OCI-LY1 (cell line): ENCODE results near the gene MESD.

Experiments
- H2AFZ ChIP-seq: fragments of 200-600 bp; sonication (generic), shearing (Covaris generic); 2 replicates; pipeline ENCODE4 v1.6.0; 2014; ENCODE audit warnings: antibody characterized with exemption, mild to moderate bottlenecking, low read length
- H3F3A ChIP-seq: fragments of 200-600 bp; sonication (generic), shearing (Covaris generic); 2 replicates; pipeline ENCODE4 v1.6.0; 2014; ENCODE audit warnings: mild to moderate bottlenecking, antibody characterized with exemption, low read length, moderate library complexity; ENCODE audit not compliant: insufficient read depth
- H3K27ac ChIP-seq: fragments of 200-600 bp; sonication (generic); 2 replicates; pipeline ENCODE4 v1.5.1; 2014; ENCODE audit warnings: low read length, mixed run types, mild to moderate bottlenecking, low read depth; ENCODE audit not compliant: poor library complexity, severe bottlenecking
- H3K27me3 ChIP-seq: fragments of 200-600 bp; sonication (generic); 2 replicates; pipeline ENCODE4 v1.6.0; 2014; ENCODE audit warnings: antibody characterized with exemption, mild to moderate bottlenecking, low read length, moderate library complexity; ENCODE audit not compliant: insufficient read depth
- H3K36me3 ChIP-seq: fragments of 200-600 bp; sonication (generic); 2 replicates; pipeline ENCODE4 v1.6.1; 2014; ENCODE audit warnings: mild to moderate bottlenecking, antibody characterized with exemption, low read length, moderate library complexity, mixed read lengths; ENCODE audit not compliant: insufficient read depth
- H3K4me1 ChIP-seq: fragments of 200-600 bp; sonication (generic); 2 replicates; pipeline ENCODE4 v1.5.1; 2014; ENCODE audit warnings: mild to moderate bottlenecking, low read length, moderate library complexity; ENCODE audit not compliant: insufficient read depth, severe bottlenecking
- H3K4me2 ChIP-seq: fragments of 200-600 bp; sonication (generic), shearing (Covaris generic); 2 replicates; pipeline ENCODE4 v1.6.1; 2014; ENCODE audit warnings: low read length
- H3K4me3 ChIP-seq: fragments of 200-600 bp; sonication (generic); 2 replicates; pipeline ENCODE4 v1.5.1; 2014; ENCODE audit warnings: low read length, low read depth, mild to moderate bottlenecking, mixed read lengths; ENCODE audit not compliant: poor library complexity, severe bottlenecking
- H3K79me2 ChIP-seq: fragments of 200-600 bp; shearing (Covaris generic); 2 replicates; pipeline ENCODE4 v1.6.1; 2016; ENCODE audit warnings: mixed run types, low read length, mixed read lengths; ENCODE audit not compliant: insufficient read depth
- H3K9ac ChIP-seq: fragments of 200-600 bp; sonication (generic), shearing (Covaris generic); 2 replicates; pipeline ENCODE4 v1.6.1; 2014; ENCODE audit warnings: mild to moderate bottlenecking, low read length, mixed read lengths
- H3K9me2 ChIP-seq: fragments of 200-600 bp; sonication (generic), shearing (Covaris generic); 2 replicates; pipeline ENCODE4 v1.6.1; 2014; ENCODE audit warnings: low read depth, mild to moderate bottlenecking, low read length, mixed read lengths
- H3K9me3 ChIP-seq: fragments of 200-600 bp; shearing (Covaris generic); 2 replicates; pipeline ENCODE4 v1.6.1; 2014; ENCODE audit warnings: low read length, mixed read lengths
- H4K20me1 ChIP-seq: fragments of 200-600 bp; sonication (generic), shearing (Covaris generic); 2 replicates; pipeline ENCODE4 v1.6.0; 2016; ENCODE audit warnings: mild to moderate bottlenecking, low read length; ENCODE audit not compliant: insufficient read depth
- CTCF ChIP-seq: fragments of 200-600 bp; sonication (generic), shearing (Covaris generic); IDR thresholded peaks from 2 replicates; pipeline ENCODE4 v1.5.1; 2017; ENCODE audit warnings: mild to moderate bottlenecking, antibody characterized with exemption, low read length, moderate library complexity, mixed read lengths
- EZH2 ChIP-seq: fragments of 200-600 bp; sonication (generic), shearing (Covaris generic); IDR thresholded peaks from 2 replicates; pipeline ENCODE4 v1.8.0; 2017; ENCODE audit warnings: borderline replicate concordance, mixed run types, mild to moderate bottlenecking, antibody characterized with exemption, low read length, moderate library complexity, mixed read lengths

Gene MESD

GRCh38 chr15:80988148-80988796 is 1.3 kb downstream of the MESD start:
- Histone ChIP-seq H3K4me2 (peak overlapping the region; percentile 98), H3K79me2 (peaks cover 53% of the 10 kb centered on the region), H3K4me1 (peaks cover 63% of the 10 kb centered on the region), H3K9me2 (no peaks in the 10 kb centered on the region), H4K20me1 (no peaks in the 10 kb centered on the region), H3K9ac (peak overlapping the region; percentile 97), H3K4me3 (peak overlapping the region; percentile 98), H3K27me3 (no peaks in the 10 kb centered on the region), H3K36me3 (peaks cover 9% of the 10 kb centered on the region; the same call in 1 of the 2 replicates), H3K9me3 (no peaks in the 10 kb centered on the region), H3F3A (no peaks in the 10 kb centered on the region), H2AFZ (no peak overlapping the region), H3K27ac (no peak overlapping the region)
- TF ChIP-seq CTCF (no peak), EZH2 (no peak)

GRCh38 chr15:80986487-80986886 is 3.1 kb downstream of the MESD start:
- no peaks in the 10 kb centered on the region for H3F3A ChIP-seq
- no peak overlapping the region for H2AFZ ChIP-seq
- H3K36me3 ChIP-seq, result peaks cover 19% of the 10 kb centered on the region; the same call in 1 of the 2 replicates
- no peak for TF ChIP-seq CTCF
- TF ChIP-seq EZH2, result no peak
- peak overlapping the region; percentile 25; the same call in 1 of the 2 replicates for H3K4me2 ChIP-seq
- no peaks in the 10 kb centered on the region for H3K9me2 ChIP-seq
- H3K9ac ChIP-seq, result no peak overlapping the region
- no peaks in the 10 kb centered on the region for H3K9me3 ChIP-seq
- no peaks in the 10 kb centered on the region for H4K20me1 ChIP-seq
- H3K27me3 ChIP-seq, result no peaks in the 10 kb centered on the region
- peaks cover 62% of the 10 kb centered on the region for H3K4me1 ChIP-seq
- H3K4me3 ChIP-seq, result no peak overlapping the region
- H3K79me2 ChIP-seq, result peaks cover 57% of the 10 kb centered on the region
- no peak overlapping the region for H3K27ac ChIP-seq

GRCh38 chr15:80985981-80986380 is 3.6 kb downstream of the MESD start:
- H3K4me2 ChIP-seq, result no peak overlapping the region; the same call in 1 of the 2 replicates
- TF ChIP-seq EZH2, result no peak
- no peak for TF ChIP-seq CTCF
- H3K27ac ChIP-seq, result no peak overlapping the region
- no peak overlapping the region for H3K9ac ChIP-seq
- no peaks in the 10 kb centered on the region for H3K27me3 ChIP-seq
- no peak overlapping the region for H3K4me3 ChIP-seq
- H2AFZ ChIP-seq, result no peak overlapping the region
- no peaks in the 10 kb centered on the region for H3F3A ChIP-seq
- no peaks in the 10 kb centered on the region for H3K9me2 ChIP-seq
- no peaks in the 10 kb centered on the region for H3K9me3 ChIP-seq
- H3K79me2 ChIP-seq, result peaks cover 57% of the 10 kb centered on the region
- peaks cover 19% of the 10 kb centered on the region; the same call in 1 of the 2 replicates for H3K36me3 ChIP-seq
- peaks cover 57% of the 10 kb centered on the region for H3K4me1 ChIP-seq
- no peaks in the 10 kb centered on the region for H4K20me1 ChIP-seq
